CD14-positive monocyte (primary cell): ENCODE data around the gene ZNF273. TPM values are rescaled to one million over a fixed set of nuclear protein-coding genes. Genes with fewer than 3 reads are reported as not detected.

Experiments
- DNase-seq, 3 donors: peaks; one replicate each; pipeline ENCODE4 v3.0.0-alpha.2; 2011 to 2022
- H2AFZ ChIP-seq: 2 replicates; pipeline ENCODE4 v1.6.0; 2012; ENCODE audit warnings: mild to moderate bottlenecking, low read depth, low read length, inconsistent platforms; ENCODE audit not compliant: insufficient read depth, poor library complexity, severe bottlenecking
- H3K27ac ChIP-seq, 2 donors: 1 replicate in 1 of 2; 2 replicates in 1 of 2; pipeline ENCODE4 v1.5.1; 2012 to 2013; ENCODE audit warnings: low read length in 2 of 2, control low read depth in 1 of 2, inconsistent platforms in 1 of 2, low read depth in 1 of 2, mild to moderate bottlenecking in 1 of 2
- H3K27me3 ChIP-seq, 2 donors: one replicate each; pipeline versions ENCODE4 v1.6.0 to v1.6.1; 2011 to 2013; ENCODE audit warnings: low read length in 2 of 2; ENCODE audit not compliant: control insufficient read depth in 2 of 2, insufficient read depth in 2 of 2
- H3K36me3 ChIP-seq, 2 donors: replicated peaks in 1 of 2; 1 replicate in 1 of 2; 2 replicates in 1 of 2; pipeline versions ENCODE4 v1.5.1 to v1.6.1; 2012 to 2013; ENCODE audit warnings: low read length in 2 of 2, control low read depth in 1 of 2, inconsistent platforms in 1 of 2, mild to moderate bottlenecking in 1 of 2; ENCODE audit not compliant: insufficient read depth in 2 of 2, control insufficient read depth in 1 of 2
- H3K4me1 ChIP-seq, 2 donors: 1 replicate in 1 of 2; 2 replicates in 1 of 2; pipeline versions ENCODE4 v1.5.1 to v1.6.1; 2012 to 2013; ENCODE audit warnings: low read length in 2 of 2, control low read depth in 1 of 2, inconsistent platforms in 1 of 2, mild to moderate bottlenecking in 1 of 2, moderate library complexity in 1 of 2; ENCODE audit not compliant: insufficient read depth in 2 of 2, control insufficient read depth in 1 of 2
- H3K4me2 ChIP-seq: replicated peaks from 2 replicates; pipeline ENCODE3; 2012; ENCODE audit warnings: low read length, moderate library complexity, mild to moderate bottlenecking; ENCODE audit not compliant: poor library complexity, severe bottlenecking; ENCODE audit errors: extremely low read depth
- H3K4me3 ChIP-seq, 3 experiments: fragments of 200-600 bp in 1 of 3; sonication (generic) in 1 of 3; replicated peaks in 1 of 3; 1 replicate in 2 of 3; 2 replicates in 1 of 3; pipeline ENCODE4 v1.5.1; 2011 to 2013; ENCODE audit warnings: low read length in 3 of 3, mild to moderate bottlenecking in 3 of 3, control low read depth in 2 of 3, low read depth in 2 of 3, inconsistent platforms in 1 of 3, moderate library complexity in 1 of 3
- H3K79me2 ChIP-seq: 2 replicates; pipeline ENCODE4 v1.6.0; 2012; ENCODE audit warnings: mild to moderate bottlenecking, control low read depth, inconsistent platforms, low read length, moderate library complexity; ENCODE audit not compliant: insufficient read depth
- H3K9ac ChIP-seq: 2 replicates; pipeline ENCODE4 v1.6.0; 2017; ENCODE audit warnings: low read length, mild to moderate bottlenecking; ENCODE audit not compliant: insufficient read depth, poor library complexity, severe bottlenecking
- H3K9me3 ChIP-seq, 2 donors: replicated peaks in 1 of 2; 1 replicate in 1 of 2; 2 replicates in 1 of 2; pipeline versions ENCODE4 v1.5.1 to v1.6.1; 2012 to 2013; ENCODE audit warnings: low read length in 2 of 2, control low read depth in 1 of 2; ENCODE audit not compliant: control insufficient read depth in 1 of 2, insufficient read depth in 1 of 2
- H4K20me1 ChIP-seq: 2 replicates; pipeline ENCODE4 v1.6.0; 2012; ENCODE audit warnings: mild to moderate bottlenecking, low read length, control low read depth, moderate library complexity; ENCODE audit not compliant: insufficient read depth
- H3K27ac Mint-ChIP-seq, 7 donors: one replicate each; pipeline ENCODE4 v1.8.0; 2020; ENCODE audit warnings: mild to moderate bottlenecking in 7 of 7, mixed read lengths in 7 of 7, moderate library complexity in 6 of 7, inconsistent platforms in 2 of 7
- H3K27me3 Mint-ChIP-seq, 3 donors: one replicate each; pipeline ENCODE4 v1.8.0; 2021 to 2022; ENCODE audit warnings: low read depth in 3 of 3, mild to moderate bottlenecking in 3 of 3, mixed read lengths in 3 of 3, moderate library complexity in 3 of 3, inconsistent platforms in 1 of 3
- H3K36me3 Mint-ChIP-seq, 2 donors: one replicate each; pipeline ENCODE4 v1.8.0; 2020; ENCODE audit warnings: mixed read lengths in 2 of 2, inconsistent platforms in 1 of 2, mild to moderate bottlenecking in 1 of 2
- H3K4me1 Mint-ChIP-seq: one replicate; pipeline ENCODE4 v1.8.0; 2020; ENCODE audit warnings: mild to moderate bottlenecking, mixed read lengths
- H3K4me3 Mint-ChIP-seq, 2 donors: one replicate each; pipeline ENCODE4 v1.8.0; 2020; ENCODE audit warnings: mild to moderate bottlenecking in 2 of 2, mixed read lengths in 2 of 2, moderate library complexity in 1 of 2
- H3K9me3 Mint-ChIP-seq, 7 donors: one replicate each; pipeline ENCODE4 v1.8.0; 2020 to 2022; ENCODE audit warnings: mixed read lengths in 7 of 7, mild to moderate bottlenecking in 6 of 7, moderate library complexity in 6 of 7, inconsistent platforms in 2 of 7
- CTCF ChIP-seq: fragments of 200-600 bp; IDR thresholded peaks from one replicate; pipeline ENCODE4 v1.8.0; 2022; ENCODE audit warnings: antibody characterized with exemption, mild to moderate bottlenecking
- WGBS: methylation state at CpG from one replicate; pipeline ENCODE4 v1.1.5; 2013; ENCODE audit warnings: missing lambda C conversion rate; ENCODE audit not compliant: insufficient coverage; 5-methylcytosine and 5-hydroxymethylcytosine counted together
- intact Hi-C, 2 donors: fragments of 100-400 bp; cut with micrococcal nuclease; formaldehyde crosslinking; loops; one replicate each; pipeline versions ENCODE4 v1.15.0 to v1.15.1; 2023
- polyA plus RNA-seq, 3 donors: library from polyadenylated mRNA; depleted of rRNA in 1 of 3; unstranded in 2 of 3; stranded (reverse) in 1 of 3; fragments of 300-500 nt in 2 of 3; fragments of >200 nt in 1 of 3; fragmentation: Illumina TruSeq in 2 of 3; gene quantifications; 1 replicate in 2 of 3; 2 replicates in 1 of 3; pipeline ENCODE4 v1.2.3, GENCODE V29; 2012 to 2021

Gene ZNF273
- polyA plus RNA-seq, 3 donors, result 0.21 to 1.7 (median 0.62) TPM

- Histone ChIP-seq H3K4me3 (no peak overlapping the region), H2AFZ (no peak overlapping the region), H4K20me1 (no peaks in the 10 kb centered on the region), H3K27me3 (peaks cover 0 to 22% of the 10 kb centered on the region in 2 donors), H3K4me1 (no peaks in the 10 kb centered on the region), H3K79me2 (no peaks in the 10 kb centered on the region), H3K9me3 (peaks cover 100% of the 10 kb centered on the region in 2 donors), H3K9ac (no peak overlapping the region), H3K27ac (no peak overlapping the region), H3K36me3 (no peaks in the 10 kb centered on the region), H3K4me2 (no peak overlapping the region)
- DNase-seq, result no peak
- Mint-ChIP-seq H3K36me3 (peaks cover 0 to 3% of the 10 kb centered on the region in 2 donors), H3K27ac (no peak overlapping the region), H3K4me3 (no peak overlapping the region), H3K9me3 (peaks cover 76 to 98% (median 93%) of the 10 kb centered on the region in 7 donors), H3K4me1 (peaks cover 12% of the 10 kb centered on the region), H3K27me3 (peaks cover 20 to 31% (median 29%) of the 10 kb centered on the region in 3 donors)
- TF ChIP-seq CTCF, result no peak
- 94% methylated on average over 3 of the region's 5 CpGs for WGBS
- intact Hi-C loops, result no loop called here
Measured at GRCh38 chr7:64878684-64879083, 24.4 kb upstream of the ZNF273 start.

- Histone ChIP-seq H3K4me2 (no peak overlapping the region), H2AFZ (no peak overlapping the region), H3K27me3 (peaks cover 0 to 26% of the 10 kb centered on the region in 2 donors), H3K79me2 (no peaks in the 10 kb centered on the region), H3K36me3 (no peaks in the 10 kb centered on the region), H3K27ac (no peak overlapping the region), H3K4me3 (no peak overlapping the region), H4K20me1 (no peaks in the 10 kb centered on the region), H3K9ac (no peak overlapping the region), H3K4me1 (no peaks in the 10 kb centered on the region), H3K9me3 (peaks cover 100% of the 10 kb centered on the region in 2 donors)
- Mint-ChIP-seq H3K27me3 (peaks cover 24 to 37% (median 30%) of the 10 kb centered on the region in 3 donors), H3K9me3 (peaks cover 76 to 98% (median 92%) of the 10 kb centered on the region in 7 donors), H3K4me3 (no peak overlapping the region), H3K27ac (no peak overlapping the region), H3K4me1 (peaks cover 12% of the 10 kb centered on the region), H3K36me3 (peaks cover 0 to 3% of the 10 kb centered on the region in 2 donors)
- 52% methylated on average over 5 of the region's 9 CpGs for WGBS
- TF ChIP-seq CTCF, result no peak
- peak in 1 of 3 donors; percentile 0 for DNase-seq
- intact Hi-C loops, result no loop called here
Measured at GRCh38 chr7:64879086-64879730, 23.9 kb upstream of the ZNF273 start.
